ENCODE data around the gene CCDC88C.

CCDC88C gene

GRCh38 chr14:91305650-91306431, 111.8 kb downstream of the CCDC88C start:
- no peak for DNase-seq

- no peak for DNase-seq
Observed at GRCh38 chr14:91303924-91304229, 113.7 kb downstream of the CCDC88C start.

- peak; percentile 90 for DNase-seq
Observed at GRCh38 chr14:91303091-91303923, 114.3 kb downstream of the CCDC88C start.

- DNase-seq = peak; percentile 58
Observed at GRCh38 chr14:91302391-91302790, 115.2 kb downstream of the CCDC88C start.

- no peak for DNase-seq
Observed at GRCh38 chr14:91300957-91301356, 116.7 kb downstream of the CCDC88C start.

GRCh38 chr14:91300283-91300895, 117.2 kb downstream of the CCDC88C start:
- DNase-seq = no peak

- peak; percentile 40 for DNase-seq
Observed at GRCh38 chr14:91299121-91300115, 118.2 kb downstream of the CCDC88C start.

- DNase-seq = no peak
Observed at GRCh38 chr14:91298576-91298975, 119.0 kb downstream of the CCDC88C start.

- no peak for DNase-seq
Observed at GRCh38 chr14:91297081-91297711, 120.4 kb downstream of the CCDC88C start.

- DNase-seq = no peak
Observed at GRCh38 chr14:91295851-91296796, 121.5 kb downstream of the CCDC88C start.

GRCh38 chr14:91295276-91295845, 122.3 kb downstream of the CCDC88C start:
- no peak for DNase-seq

- no peak for DNase-seq
Observed at GRCh38 chr14:91294153-91294552, 123.5 kb downstream of the CCDC88C start.

GRCh38 chr14:91293281-91293680, 124.3 kb downstream of the CCDC88C start:
- DNase-seq = no peak

- no peak for DNase-seq
Observed at GRCh38 chr14:91292491-91292890, 125.1 kb downstream of the CCDC88C start.

GRCh38 chr14:91291786-91292405, 125.7 kb downstream of the CCDC88C start:
- DNase-seq = no peak

GRCh38 chr14:91290986-91291385, 126.6 kb downstream of the CCDC88C start:
- DNase-seq = no peak

GRCh38 chr14:91289464-91289863, 128.2 kb downstream of the CCDC88C start:
- DNase-seq = no peak

- no peak for DNase-seq
Observed at GRCh38 chr14:91288876-91289275, 128.7 kb downstream of the CCDC88C start.

GRCh38 chr14:91286530-91286937, 131.1 kb downstream of the CCDC88C start:
- peak; percentile 86 for DNase-seq
